Gastroesophageal sphincter (tissue), 4 donors: Measurements from ENCODE around the gene OLIG3. TPM values are rescaled to one million over a fixed set of nuclear protein-coding genes. Genes with fewer than 3 reads are reported as not detected.

Experiments
- ATAC-seq: fragments of 150-250 bp; one replicate; pipeline ENCODE4 v1.9.1; 2016; ENCODE audit warnings: mild to moderate bottlenecking, moderate library complexity
- H3K27ac ChIP-seq, 4 donors: fragments of 200-600 bp; sonication (generic) in 3 of 4; 1 replicate in 3 of 4; 2 replicates in 1 of 4; pipeline ENCODE4 v1.5.1; 2016 to 2019
- H3K27me3 ChIP-seq: fragments of 200-600 bp; sonication (generic); one replicate; pipeline ENCODE4 v1.5.1; 2019
- H3K36me3 ChIP-seq, 2 donors: fragments of 200-600 bp; sonication (generic); one replicate each; pipeline ENCODE4 v1.5.1; 2019; ENCODE audit warnings: control low read depth in 1 of 2
- H3K4me1 ChIP-seq, 3 donors: fragments of 200-600 bp; sonication (generic); 1 replicate in 2 of 3; 2 replicates in 1 of 3; pipeline ENCODE4 v1.5.1; 2016 to 2019; ENCODE audit warnings: control low read depth in 2 of 3
- H3K4me3 ChIP-seq, 2 donors: fragments of 200-600 bp; sonication (generic); one replicate each; pipeline ENCODE4 v1.5.1; 2019; ENCODE audit warnings: mild to moderate bottlenecking in 1 of 2, moderate library complexity in 1 of 2
- H3K9me3 ChIP-seq, 3 donors: fragments of 200-600 bp; sonication (generic); one replicate each; pipeline ENCODE4 v1.5.1; 2017 to 2019; ENCODE audit warnings: control low read depth in 2 of 3
- EP300 ChIP-seq: sonication (generic); formaldehyde crosslinking; IDR thresholded peaks from one replicate; pipeline ENCODE4 v1.6.1; 2017; ENCODE audit warnings: antibody characterized with exemption, mild to moderate bottlenecking
- POLR2A ChIP-seq, 2 donors: fragments of 450-650 bp; IDR thresholded peaks; one replicate each; pipeline ENCODE4 v1.6.1; 2017; ENCODE audit warnings: antibody characterized with exemption in 2 of 2, mild to moderate bottlenecking in 2 of 2, moderate library complexity in 1 of 2
- POLR2AphosphoS5 ChIP-seq: sonication (generic); formaldehyde crosslinking; IDR thresholded peaks from one replicate; pipeline ENCODE4 v1.6.1; 2017; ENCODE audit warnings: antibody characterized with exemption
- WGBS, 2 donors: methylation state at CpG; one replicate each; pipeline ENCODE4 v1.1.5; 2018; ENCODE audit warnings: low coverage in 1 of 2; 5-methylcytosine and 5-hydroxymethylcytosine counted together
- total RNA-seq, 4 donors: library from RNA; depleted of rRNA; stranded (reverse); fragments of >200 nt; gene quantifications; one replicate each; pipeline ENCODE4 v1.1.0, GENCODE V29; 2016
- TF ChIP-seq, protein P1 (sequence below), 4 experiments: fragments of 200-600 bp in 2 of 4; fragments of 450-650 bp in 2 of 4; sonication (generic) in 1 of 4; IDR thresholded peaks; one replicate each; pipeline ENCODE4 v1.5.1; 2017 to 2019; ENCODE audit warnings: antibody characterized with exemption in 4 of 4, mild to moderate bottlenecking in 2 of 4, moderate library complexity in 2 of 4

The OLIG3 gene
- total RNA-seq, 4 donors from 2014 or later: 0.23 TPM; not detected in 3

DNA sequence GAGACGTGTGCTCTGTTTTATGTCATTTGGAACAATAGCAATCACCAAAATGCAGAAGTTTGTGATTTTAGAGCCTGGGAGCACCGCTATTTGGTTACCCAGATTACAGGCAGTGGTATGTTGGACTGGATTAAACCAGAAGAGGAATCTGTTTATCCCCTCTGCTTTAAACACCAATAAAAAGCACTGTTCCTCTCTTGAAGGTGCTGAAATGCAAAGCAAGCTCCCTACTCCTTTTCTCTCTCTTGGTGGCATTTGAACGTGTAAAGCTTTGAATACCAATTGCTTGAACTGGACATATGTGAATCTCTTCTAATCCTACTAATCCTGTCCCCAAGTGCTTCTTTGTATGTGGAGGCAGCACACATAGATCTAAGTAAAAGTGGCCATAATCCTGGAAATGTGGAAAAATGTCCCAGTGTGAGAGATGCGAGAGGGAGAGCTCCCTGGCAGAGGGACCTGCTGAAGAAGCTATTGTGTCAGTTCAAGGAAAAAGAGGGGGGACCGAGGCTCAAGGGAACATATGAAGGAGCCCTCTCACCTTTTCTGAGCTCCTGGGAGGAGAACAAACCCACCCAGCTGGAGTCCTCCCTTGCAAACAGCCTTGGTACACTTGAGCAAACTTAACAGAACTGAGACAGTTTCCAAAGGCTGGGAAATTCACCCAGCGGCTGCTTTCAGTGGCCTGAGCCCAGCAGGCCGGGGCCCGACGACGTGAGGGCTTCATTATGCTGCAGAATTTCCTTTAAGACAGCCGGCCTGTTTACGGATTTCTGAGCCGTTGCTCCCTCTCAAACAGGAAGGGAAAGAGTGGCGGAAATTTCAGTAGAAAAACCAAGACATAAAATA lies 18.8 kb upstream of the OLIG3 start:
- H3K27ac ChIP-seq: no peak overlapping the region
- H3K9me3 ChIP-seq: peaks cover 0 to 18% (median 0%) of the 10 kb centered on the region in 3 donors
- H3K27me3 ChIP-seq: peaks cover 66% of the 10 kb centered on the region
- no peaks in the 10 kb centered on the region for H3K4me1 ChIP-seq
- H3K36me3 ChIP-seq: no peaks in the 10 kb centered on the region
- TF ChIP-seq EP300: no peak
- TF ChIP-seq, protein P1, sequence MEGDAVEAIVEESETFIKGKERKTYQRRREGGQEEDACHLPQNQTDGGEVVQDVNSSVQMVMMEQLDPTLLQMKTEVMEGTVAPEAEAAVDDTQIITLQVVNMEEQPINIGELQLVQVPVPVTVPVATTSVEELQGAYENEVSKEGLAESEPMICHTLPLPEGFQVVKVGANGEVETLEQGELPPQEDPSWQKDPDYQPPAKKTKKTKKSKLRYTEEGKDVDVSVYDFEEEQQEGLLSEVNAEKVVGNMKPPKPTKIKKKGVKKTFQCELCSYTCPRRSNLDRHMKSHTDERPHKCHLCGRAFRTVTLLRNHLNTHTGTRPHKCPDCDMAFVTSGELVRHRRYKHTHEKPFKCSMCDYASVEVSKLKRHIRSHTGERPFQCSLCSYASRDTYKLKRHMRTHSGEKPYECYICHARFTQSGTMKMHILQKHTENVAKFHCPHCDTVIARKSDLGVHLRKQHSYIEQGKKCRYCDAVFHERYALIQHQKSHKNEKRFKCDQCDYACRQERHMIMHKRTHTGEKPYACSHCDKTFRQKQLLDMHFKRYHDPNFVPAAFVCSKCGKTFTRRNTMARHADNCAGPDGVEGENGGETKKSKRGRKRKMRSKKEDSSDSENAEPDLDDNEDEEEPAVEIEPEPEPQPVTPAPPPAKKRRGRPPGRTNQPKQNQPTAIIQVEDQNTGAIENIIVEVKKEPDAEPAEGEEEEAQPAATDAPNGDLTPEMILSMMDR (IDR thresholded peaks at IDR 0.05): no peak
- TF ChIP-seq POLR2AphosphoS5: no peak
- no peak for TF ChIP-seq POLR2A (IDR thresholded peaks at IDR 0.05)
- 18 to 24% methylated on average over 10 to 12 of the region's 14 CpGs for WGBS, 2 donors
- ATAC-seq: no peak
- no peak overlapping the region for H3K4me3 ChIP-seq

DNA sequence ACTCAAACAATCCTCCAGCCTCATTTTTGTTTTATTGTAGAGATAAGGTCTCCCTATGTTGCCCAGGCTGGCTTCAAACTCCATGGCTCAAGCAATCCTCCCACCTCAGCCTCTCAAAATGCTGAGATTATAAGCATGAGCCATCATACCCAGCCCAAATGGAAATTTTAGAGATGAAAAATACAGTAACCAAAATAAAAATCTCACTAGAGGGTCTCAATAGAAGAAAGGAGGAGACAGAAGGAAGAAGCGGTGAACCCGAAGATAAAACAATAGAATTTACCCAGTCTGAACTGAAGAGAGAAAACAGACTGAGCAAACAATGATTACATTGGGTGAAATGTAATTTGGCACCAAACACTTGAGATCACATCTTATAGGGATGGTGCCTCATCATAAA lies 16.7 kb upstream of the OLIG3 start:
- no peak for ATAC-seq
- no peak overlapping the region for H3K27ac ChIP-seq
- peaks cover 53% of the 10 kb centered on the region for H3K27me3 ChIP-seq
- no peaks in the 10 kb centered on the region for H3K36me3 ChIP-seq
- 82% methylated on average over 2 of the region's 2 CpGs; no CpG with 5 or more reads in 1 of the 2 donors for WGBS, 2 donors
- H3K9me3 ChIP-seq: peaks cover 0 to 18% (median 0%) of the 10 kb centered on the region in 3 donors
- no peak overlapping the region for H3K4me3 ChIP-seq
- no peaks in the 10 kb centered on the region for H3K4me1 ChIP-seq
- no peak for TF ChIP-seq EP300
- TF ChIP-seq, protein P1 (IDR thresholded peaks at IDR 0.05): no peak
- TF ChIP-seq POLR2A (IDR thresholded peaks at IDR 0.05): no peak
- TF ChIP-seq POLR2AphosphoS5: no peak

DNA sequence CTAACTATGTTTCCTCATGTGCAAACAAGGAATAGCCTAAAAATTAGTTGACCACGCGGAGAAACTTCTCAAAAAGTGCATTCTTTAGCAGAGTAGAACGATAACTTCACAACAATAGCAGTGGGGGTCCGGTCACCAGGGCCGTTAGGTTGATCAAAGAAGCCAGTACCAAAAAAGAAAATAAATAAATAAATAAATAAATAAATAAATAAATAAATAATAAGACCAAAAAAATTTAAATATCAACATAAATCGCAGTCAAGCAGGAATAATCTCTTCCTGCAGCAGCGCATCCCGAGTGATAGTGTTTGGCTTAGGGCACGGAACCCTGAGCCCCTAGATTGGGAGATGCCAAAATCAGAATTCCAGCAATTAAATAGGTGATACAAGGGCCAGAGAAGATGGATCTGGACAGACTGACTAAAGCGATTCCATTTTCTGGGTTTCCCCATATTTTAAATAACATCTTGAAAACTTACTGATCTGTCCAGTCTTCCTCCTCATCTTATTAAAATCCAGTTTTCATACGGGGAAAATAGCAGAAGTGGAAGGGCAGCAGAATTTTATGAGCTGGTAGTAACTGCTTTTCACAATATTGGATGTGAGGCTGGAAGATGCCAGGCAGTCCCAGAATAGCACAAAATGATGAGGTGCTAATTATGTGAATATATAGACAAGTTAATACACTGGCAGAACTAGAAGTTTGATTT lies 4.4 kb upstream of the OLIG3 start:
- Histone ChIP-seq H3K4me3 (no peak overlapping the region), H3K27me3 (peaks cover 80% of the 10 kb centered on the region), H3K27ac (no peak overlapping the region), H3K9me3 (no peaks in the 10 kb centered on the region), H3K4me1 (peaks cover 0 to 47% (median 16%) of the 10 kb centered on the region in 3 donors), H3K36me3 (no peaks in the 10 kb centered on the region)
- WGBS, 2 donors: 18 to 19% methylated on average over 10 to 11 of the region's 11 CpGs
- TF ChIP-seq POLR2AphosphoS5 (no peak), EP300 (no peak), POLR2A (IDR thresholded peaks at IDR 0.05) (no peak)
- TF ChIP-seq, protein P1 (IDR thresholded peaks at IDR 0.05): no peak
- no peak for ATAC-seq

DNA sequence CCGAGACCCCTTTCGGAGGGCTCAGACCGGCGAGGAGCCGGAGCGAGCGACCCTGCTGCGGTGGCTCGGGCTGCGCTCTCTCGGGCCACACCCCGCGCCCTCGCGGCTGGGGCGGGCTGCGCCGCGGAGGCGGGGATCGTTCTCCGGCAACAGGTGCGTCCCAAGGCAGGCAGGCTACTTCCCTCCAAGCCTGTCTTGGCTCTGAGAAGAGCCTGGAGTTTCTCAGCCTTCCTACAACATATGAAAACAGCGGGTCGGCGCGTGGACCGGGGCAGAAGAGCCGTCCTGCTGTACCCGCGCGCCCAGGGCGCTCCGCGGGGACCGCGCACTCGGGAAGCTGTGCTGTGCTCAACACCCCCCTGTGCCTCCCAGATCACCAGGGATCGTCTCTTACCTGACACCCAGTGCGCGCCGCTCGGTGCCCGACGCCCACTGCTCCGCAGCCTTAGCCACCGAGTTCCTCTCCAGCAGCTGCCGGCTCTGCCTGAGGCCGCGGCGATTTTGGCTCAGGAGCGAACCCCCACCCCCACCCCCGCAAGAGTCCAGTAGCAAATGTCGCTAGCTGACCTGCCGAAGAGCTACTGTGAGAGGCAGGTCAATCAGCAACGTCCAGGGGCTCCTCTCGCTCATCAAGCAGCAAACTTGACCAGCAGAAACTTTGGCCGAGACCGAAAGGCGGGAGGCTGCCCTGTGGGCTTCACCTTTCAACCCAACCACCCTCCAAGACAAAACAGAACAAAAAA lies 3.7 kb upstream of the OLIG3 start:
- peaks cover 84% of the 10 kb centered on the region for H3K27me3 ChIP-seq
- no peaks in the 10 kb centered on the region for H3K36me3 ChIP-seq
- TF ChIP-seq POLR2A (IDR thresholded peaks at IDR 0.05): no peak
- TF ChIP-seq, protein P1 (IDR thresholded peaks at IDR 0.05): no peak
- ATAC-seq: peak; percentile 32
- 7 to 41% methylated on average over 3 to 7 of the region's 60 CpGs for WGBS, 2 donors
- no peak overlapping the region for H3K27ac ChIP-seq
- H3K9me3 ChIP-seq: peaks cover 0 to 5% (median 0%) of the 10 kb centered on the region in 3 donors
- H3K4me3 ChIP-seq: peak overlapping the region in 1 of 2 donors; percentile 38
- H3K4me1 ChIP-seq: peaks cover 0 to 54% (median 24%) of the 10 kb centered on the region in 3 donors
